GM21447 (cell line): Measurements from ENCODE around the gene CD22.
"Not testable (repeated sequence)": the region's sequence is repeated elsewhere in the genome, so short reads cannot be mapped to it uniquely, and the experiment has no call there.

Experiments
- ATAC-seq: cut with Tn5 transposase; IDR thresholded peaks from one replicate; pipeline ENCODE4 v1.9.1; 2021; ENCODE audit not compliant: unreplicated experiment

CD22 gene

DNA sequence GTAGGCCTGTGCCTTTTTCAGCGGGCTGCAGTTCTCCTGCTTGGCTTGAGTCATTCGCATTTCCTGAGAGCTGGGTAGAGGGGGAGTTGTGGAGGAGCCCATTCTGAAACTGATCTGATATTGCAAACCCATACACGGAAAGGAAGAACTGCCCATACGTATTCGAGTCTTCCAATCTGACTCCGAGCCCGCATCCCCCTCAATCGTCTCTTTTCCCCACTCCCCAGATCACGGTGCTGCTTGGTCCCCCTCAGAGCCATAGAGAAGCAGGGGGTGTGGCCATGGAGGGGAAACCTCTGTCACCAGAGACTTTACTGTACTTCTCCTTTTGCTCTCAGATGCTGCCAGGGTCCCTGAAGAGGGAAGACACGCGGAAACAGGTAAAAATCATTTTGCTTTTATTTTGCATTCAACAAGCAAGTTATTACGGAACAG, at the start of gene CD22:
CD22 (plus strand) TSS at position 337 of the 435 bp plus-strand sequence. CDS start 2,854 bp downstream, outside the sequence.
- ATAC-seq: peak; percentile 30

DNA sequence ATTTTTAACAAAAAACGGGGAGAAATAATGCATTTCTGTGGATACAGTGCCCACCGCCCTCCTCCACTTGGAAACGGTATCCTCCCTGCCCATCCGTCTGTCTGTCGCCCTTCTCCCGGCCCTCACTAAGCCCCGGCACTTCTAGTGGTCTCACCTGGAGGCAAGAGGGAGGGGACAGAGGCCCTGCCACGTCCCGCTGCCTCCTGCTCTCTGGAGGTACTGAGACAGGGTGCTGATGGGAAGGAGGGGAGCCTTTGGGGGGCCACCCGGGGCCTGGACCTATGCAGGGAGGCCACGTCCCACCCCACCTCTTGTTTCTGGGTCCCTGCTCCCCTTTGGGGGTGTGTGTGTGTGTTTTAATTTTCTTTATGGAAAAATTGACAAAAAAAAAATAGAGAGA, 49.6 kb upstream of the CD22 start:
- ATAC-seq: no peak

DNA sequence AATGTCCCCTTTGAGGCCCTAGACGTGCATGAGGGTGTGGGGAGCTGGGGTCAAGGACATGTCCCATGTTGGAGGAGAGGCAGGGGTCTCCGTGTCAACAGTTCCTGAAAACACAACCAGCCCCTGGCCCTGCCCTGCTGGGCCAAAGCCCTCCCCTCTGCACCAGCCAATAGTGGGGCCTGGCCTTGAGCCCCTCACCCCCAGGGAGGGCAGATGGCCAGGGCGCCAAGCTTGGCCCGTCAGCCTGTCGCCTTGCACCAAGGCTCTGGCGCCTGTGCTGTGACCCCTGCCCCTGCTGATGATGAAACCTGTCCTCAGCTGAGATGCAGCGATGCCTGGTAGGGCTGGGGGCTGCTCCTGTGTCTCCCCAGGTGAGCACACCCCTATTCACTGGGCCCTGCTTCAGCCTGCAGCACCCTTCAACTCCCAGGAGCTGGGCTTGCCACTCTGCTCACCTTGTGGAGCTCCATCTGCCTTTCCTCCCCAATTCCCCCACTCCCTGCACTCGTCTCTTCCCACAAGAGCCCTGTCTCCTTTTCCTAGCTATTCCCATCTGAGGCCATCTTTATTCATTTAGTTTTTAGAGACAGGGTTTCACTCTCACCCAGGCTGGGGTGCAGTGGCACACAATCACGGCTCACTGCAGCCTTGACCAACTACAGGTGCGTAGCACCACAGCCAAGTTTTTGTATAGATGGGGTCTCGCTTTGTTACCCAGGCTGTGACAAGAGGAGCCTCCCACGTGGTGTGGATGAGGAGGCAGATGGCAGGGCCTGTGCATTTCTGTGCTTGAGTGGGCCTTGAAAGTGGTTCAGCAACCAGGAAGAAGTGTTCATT, 48.8 kb upstream of the CD22 start:
- no peak for ATAC-seq

DNA sequence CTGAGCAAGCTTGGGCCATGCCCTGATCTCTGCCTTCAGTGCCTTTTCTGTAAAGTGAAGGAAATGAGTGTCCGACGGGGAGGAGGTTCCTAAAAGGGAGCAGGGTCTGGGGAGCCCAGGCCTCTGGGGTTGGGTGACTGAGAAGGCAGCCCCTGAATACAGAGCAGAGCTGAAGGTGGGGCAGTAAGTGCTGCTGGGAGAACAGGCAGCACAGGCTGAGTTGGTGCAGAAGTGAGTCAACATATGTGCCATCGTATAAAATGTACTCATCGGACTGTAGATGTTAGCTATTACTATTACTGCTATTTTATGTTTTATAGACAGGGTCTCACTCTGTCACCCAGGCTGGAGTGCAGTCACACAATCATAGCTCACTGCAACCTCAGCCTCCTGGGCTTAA, 47.7 kb upstream of the CD22 start:
- ATAC-seq: no peak

DNA sequence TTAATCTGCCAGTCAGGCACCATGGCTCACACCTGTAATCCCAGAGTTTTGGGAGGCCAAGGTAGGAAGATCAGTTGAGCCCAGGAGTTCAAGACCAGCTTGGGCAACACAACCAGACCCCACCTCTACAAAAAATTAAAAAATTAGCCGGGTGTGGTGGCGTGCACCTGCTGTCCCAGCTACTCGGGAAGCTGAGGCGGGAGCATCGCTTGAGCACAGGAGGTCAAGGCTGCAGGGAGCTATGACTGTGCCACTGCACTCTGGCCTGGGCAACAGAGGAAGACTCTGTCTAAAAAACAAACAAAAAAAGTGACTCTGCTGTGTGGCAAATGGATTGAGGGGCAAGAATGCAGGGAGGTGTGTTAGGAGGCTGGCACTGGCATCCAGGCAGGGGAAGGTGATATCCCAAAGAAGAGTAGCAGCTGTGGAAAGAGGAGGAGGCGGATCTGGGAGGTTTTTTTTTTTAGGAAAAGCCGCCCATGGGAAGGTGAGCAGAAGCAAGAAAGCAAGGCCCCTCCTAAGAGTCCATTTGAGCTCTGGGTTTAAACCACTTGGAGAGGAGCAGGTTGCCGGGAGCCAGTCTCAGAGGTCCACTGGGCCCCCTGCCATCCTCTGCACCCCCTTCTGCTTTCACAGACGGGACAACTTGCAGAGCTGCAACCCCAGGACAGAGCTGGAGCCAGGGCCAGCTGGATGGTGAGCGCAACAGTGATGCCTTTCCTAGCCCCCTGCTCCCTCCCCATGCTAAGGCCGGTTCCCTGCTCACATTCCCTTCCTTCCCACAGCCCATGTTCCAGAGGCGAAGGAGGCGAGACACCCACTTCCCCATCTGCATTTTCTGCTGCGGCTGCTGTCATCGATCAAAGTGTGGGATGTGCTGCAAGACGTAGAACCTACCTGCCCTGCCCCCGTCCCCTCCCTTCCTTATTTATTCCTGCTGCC, 44.6 kb upstream of the CD22 start:
- no peak for ATAC-seq

DNA sequence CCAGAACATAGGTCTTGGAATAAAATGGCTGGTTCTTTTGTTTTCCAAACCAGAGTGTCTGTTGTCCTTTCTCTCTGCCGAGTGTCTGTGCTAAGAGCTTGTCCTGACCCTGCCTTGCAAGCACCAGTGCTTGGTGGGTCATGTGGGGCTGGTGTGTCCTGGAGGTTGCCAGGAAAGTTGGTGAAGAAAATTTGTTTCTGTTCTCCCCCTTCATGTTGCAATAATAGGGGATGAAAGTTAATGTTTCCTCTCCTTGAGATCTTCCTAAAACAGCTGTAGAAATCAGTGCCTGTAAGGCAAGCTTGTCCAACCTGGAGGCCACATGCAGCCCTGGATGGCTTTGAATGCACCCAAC, 43.9 kb upstream of the CD22 start:
- no peak for ATAC-seq

DNA sequence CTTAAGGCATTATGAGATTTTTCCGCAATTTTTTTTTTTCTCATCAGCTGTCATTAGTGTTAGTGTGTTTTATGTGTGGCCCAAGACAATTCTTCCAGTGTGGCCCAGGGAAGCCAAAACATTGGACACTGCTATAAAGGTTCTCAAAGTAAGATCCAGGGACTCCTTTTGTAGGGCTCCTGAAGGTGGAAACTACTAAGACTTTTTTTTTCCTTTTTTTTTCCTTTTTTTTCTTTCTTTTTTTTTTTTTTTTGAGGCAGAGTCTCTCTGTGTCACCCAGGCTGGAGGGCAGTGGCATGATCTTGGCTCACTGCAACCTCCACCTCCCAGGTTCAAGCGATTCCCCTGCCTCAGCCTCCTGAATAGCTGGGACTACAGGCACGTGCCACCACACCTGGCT, 43.5 kb upstream of the CD22 start:
- not testable (repeated sequence) for ATAC-seq

- not testable (repeated sequence) for ATAC-seq
Observed at GRCh38 chr19:35286101-35286500, 42.9 kb upstream of the CD22 start.

GRCh38 chr19:35287713-35288112, 41.3 kb upstream of the CD22 start:
- ATAC-seq: no peak

- ATAC-seq: no peak
Observed at GRCh38 chr19:35288331-35288730, 40.7 kb upstream of the CD22 start.

- ATAC-seq: no peak
Observed at GRCh38 chr19:35288906-35289305, 40.1 kb upstream of the CD22 start.

DNA sequence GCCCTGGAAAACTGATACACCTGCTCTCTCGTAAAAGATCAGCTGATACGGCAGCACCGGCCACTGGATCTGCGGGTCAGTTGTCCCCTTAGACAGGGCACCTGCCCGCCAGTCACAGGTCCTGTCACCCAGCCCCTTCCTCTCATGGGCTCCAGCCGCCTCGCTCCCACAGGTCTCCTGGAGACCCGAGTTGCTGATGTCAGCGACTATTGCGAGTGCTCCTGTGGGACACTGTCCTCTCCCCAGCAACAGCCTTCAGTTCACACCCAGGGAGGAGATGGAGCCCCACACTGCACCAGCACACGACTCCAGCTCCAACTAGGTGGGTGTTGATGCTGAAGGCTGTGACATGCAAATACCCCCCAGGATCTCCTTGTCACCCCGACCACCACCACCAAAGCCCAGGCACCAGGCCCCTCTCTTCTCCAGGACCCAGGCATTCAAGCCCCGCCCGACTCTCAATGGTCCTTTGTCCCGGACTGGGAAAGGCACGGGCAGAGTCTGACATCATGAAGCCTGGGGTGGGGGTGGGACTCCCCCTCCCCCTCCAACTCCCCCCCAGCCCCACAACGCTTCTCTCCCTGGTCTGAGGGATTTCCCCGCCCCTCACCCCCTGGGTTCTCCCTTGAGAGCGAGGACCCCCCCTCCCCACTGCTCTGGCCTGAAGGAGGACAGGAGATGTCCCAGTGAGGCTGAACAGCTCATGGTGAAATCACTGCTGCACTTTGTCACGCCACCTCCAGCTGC, 38.4 kb upstream of the CD22 start:
- ATAC-seq: no peak

DNA sequence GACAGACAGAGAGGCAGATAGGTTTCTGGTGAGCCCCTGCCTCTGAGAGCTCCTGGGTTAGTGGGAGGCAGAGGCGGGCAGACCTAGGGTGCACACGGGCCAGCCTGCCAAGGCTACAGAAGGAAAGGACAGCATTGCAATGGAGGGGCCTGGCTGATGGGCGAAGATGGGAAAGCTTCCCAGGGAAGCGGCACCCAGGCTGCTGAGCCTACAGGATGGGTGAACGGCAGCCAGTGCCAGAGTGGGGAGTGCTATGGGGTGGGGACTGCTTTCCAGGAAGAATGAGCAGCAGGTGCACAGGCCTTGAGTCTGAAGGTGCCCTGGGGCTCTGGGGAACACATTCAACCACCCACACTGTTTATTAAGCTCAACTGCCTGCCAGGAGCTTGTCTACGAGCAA, 37.7 kb upstream of the CD22 start:
- no peak for ATAC-seq

GRCh38 chr19:35291916-35292315, 37.1 kb upstream of the CD22 start, which contains the start of gene MAG:
TSS of gene MAG (plus strand) at chr19:35292161. CDS start at chr19:35295409, 3,248 bp downstream.
- no peak for ATAC-seq

- ATAC-seq: no peak
Observed at GRCh38 chr19:35292421-35293362, 36.3 kb upstream of the CD22 start.

DNA sequence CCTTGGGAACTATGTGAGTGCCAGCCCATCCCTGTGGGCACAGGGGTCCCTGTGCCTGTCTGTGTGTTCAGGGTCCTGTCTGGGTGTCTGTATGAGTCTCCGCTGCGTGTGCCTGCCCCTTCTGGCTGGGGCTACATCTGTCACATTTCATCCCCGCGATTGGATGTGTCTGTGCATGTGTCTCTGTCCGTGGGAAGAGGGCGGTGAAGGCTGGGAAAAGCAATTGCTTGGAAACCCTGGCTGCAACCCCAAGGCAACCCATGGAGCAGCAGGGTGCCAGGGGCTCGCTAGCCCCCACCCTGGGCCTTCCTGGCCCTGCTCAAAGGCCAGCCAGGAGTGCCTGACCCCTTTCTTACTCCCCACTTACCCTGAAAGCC, 35.6 kb upstream of the CD22 start:
- no peak for ATAC-seq

DNA sequence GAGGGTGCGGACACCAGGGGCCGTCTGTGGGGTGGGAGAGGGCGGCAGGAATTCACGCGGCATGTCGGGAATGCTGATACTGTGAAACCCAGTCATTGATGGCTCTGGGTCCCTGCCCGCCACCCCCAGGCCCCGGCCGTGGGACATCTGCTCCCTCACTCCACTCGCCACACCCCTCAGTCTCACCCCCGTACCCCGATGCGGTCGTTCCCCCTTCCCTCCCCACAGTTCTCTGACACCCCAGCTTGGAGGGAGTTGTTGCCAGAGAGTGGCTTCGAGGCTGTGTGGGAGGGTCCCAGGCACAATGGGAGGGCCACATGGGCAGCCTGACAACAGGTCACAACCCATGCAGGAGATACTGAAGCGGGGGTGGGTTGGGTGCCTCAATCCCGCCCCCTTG, 35.2 kb upstream of the CD22 start:
- no peak for ATAC-seq

DNA sequence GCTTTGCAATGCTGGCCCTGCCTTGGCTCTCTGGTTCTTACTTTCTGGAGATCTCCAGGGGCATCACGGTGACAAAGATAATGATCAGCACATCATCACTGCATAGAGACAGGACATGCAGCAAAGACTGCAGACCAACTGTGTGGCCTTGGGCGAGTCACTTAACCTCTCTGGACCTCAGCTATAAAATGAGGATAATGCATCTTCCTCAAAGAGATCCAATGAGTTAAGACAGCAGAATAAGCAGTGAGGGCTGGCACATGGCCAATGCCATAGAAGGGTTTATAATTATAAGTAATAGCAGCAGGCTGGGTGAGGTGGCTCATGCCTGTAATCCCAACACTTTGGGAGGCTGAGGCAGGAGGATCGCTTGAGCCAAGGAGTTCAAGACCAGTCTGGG, 34.7 kb upstream of the CD22 start:
- no peak for ATAC-seq

GRCh38 chr19:35294859-35295791, 33.9 kb upstream of the CD22 start:
- ATAC-seq: no peak
